Transverse colon (tissue), 4 donors: ENCODE measurements around the gene HPD. TPM values are rescaled to one million over a fixed set of nuclear protein-coding genes. Genes with fewer than 3 reads are reported as not detected.

Experiments
- DNase-seq: peaks from one replicate; pipeline ENCODE4 v3.0.0-alpha.2; 2019
- H3K27ac ChIP-seq, 4 donors: fragments of 200-600 bp; sonication (generic); 2 replicates each; pipeline ENCODE4 v1.5.1; 2016 to 2018; ENCODE audit warnings: inconsistent platforms in 4 of 4
- H3K27me3 ChIP-seq: fragments of 200-600 bp; sonication (generic); 2 replicates; pipeline ENCODE4 v1.5.1; 2017; ENCODE audit warnings: inconsistent platforms
- H3K36me3 ChIP-seq, 4 donors: fragments of 200-600 bp; sonication (generic); 2 replicates each; pipeline ENCODE4 v1.5.1; 2017 to 2019; ENCODE audit warnings: inconsistent platforms in 4 of 4
- H3K4me1 ChIP-seq, 4 donors: fragments of 200-600 bp; sonication (generic); 2 replicates each; pipeline ENCODE4 v1.5.1; 2017 to 2020; ENCODE audit warnings: inconsistent platforms in 4 of 4
- H3K4me3 ChIP-seq, 4 donors: fragments of 200-600 bp; sonication (generic); 1 replicate in 1 of 4; 2 replicates in 3 of 4; pipeline versions ENCODE4 v1.5.1 to v1.6.1; 2017 to 2019; ENCODE audit warnings: inconsistent platforms in 4 of 4
- H3K9me3 ChIP-seq, 2 donors: fragments of 200-600 bp; sonication (generic); 2 replicates each; pipeline ENCODE4 v1.5.1; 2017 to 2019; ENCODE audit warnings: inconsistent platforms in 2 of 2
- CTCF ChIP-seq, 5 experiments: fragments of 200-600 bp in 3 of 5; fragments of 450-650 bp in 2 of 5; sonication (generic) in 3 of 5; IDR thresholded peaks; 1 replicate in 2 of 5; 2 replicates in 3 of 5; pipeline ENCODE4 v1.5.1; 2016 to 2017; ENCODE audit warnings: antibody characterized with exemption in 5 of 5, inconsistent platforms in 3 of 5, mild to moderate bottlenecking in 2 of 5, moderate library complexity in 1 of 5
- EP300 ChIP-seq: sonication (generic); formaldehyde crosslinking; IDR thresholded peaks from one replicate; pipeline ENCODE4 v1.6.1; 2017; ENCODE audit warnings: antibody characterized with exemption, low read depth
- POLR2A ChIP-seq: fragments of 450-650 bp; IDR thresholded peaks from one replicate; pipeline ENCODE4 v1.6.1; 2016; ENCODE audit warnings: antibody characterized with exemption, mild to moderate bottlenecking, moderate library complexity
- POLR2AphosphoS5 ChIP-seq, 3 donors: sonication (generic); formaldehyde crosslinking; IDR thresholded peaks; one replicate each; pipeline ENCODE4 v1.6.1; 2016; ENCODE audit warnings: antibody characterized with exemption in 3 of 3
- WGBS, 2 donors: methylation state at CpG; one replicate each; pipeline ENCODE4 v1.1.5; 2018; ENCODE audit warnings: low coverage in 1 of 2; 5-methylcytosine and 5-hydroxymethylcytosine counted together
- in situ Hi-C, 4 donors: fragments of 200-750 bp; cut with MboI; loops; one replicate each; pipeline versions ENCODE4 v1.15.0 to v1.15.1; 2017; ENCODE audit warnings: low sequenced_read_pairs in 3 of 4, low pct_ligation_motif_present in 1 of 4, low pct_unique_long_range_greater_than_20kb in 1 of 4
- intact Hi-C: fragments of 100-400 bp; cut with DNase I; formaldehyde crosslinking; loops from one replicate; pipeline ENCODE4 v1.15.1; 2023; ENCODE audit warnings: low total_unique reads
- total RNA-seq, 4 donors: library from RNA; depleted of rRNA; stranded (reverse); fragments of >200 nt; gene quantifications; one replicate each; pipeline ENCODE4 v1.1.0, GENCODE V29; 2016

HPD gene
- under 1 TPM in 1 of 4 donors, not detected in 3; 0.41 TPM for total RNA-seq

- TF ChIP-seq POLR2A (no peak), CTCF (IDR thresholded peaks at IDR 0.05) (no peak), POLR2AphosphoS5 (IDR thresholded peaks at IDR 0.05) (peak in 2 of 3 donors; percentile 29 to 58)
- no peaks in the 10 kb centered on the region for H3K36me3 ChIP-seq
- peak; percentile 34 for DNase-seq
- WGBS, 2 donors: 74 to 79% methylated on average over 8 to 16 of the region's 16 CpGs
- peaks cover 9 to 20% (median 15%) of the 10 kb centered on the region in 4 donors for H3K4me1 ChIP-seq
- H3K4me3 ChIP-seq: no peak within 1 kb of the TSS
- peak within 1 kb of the TSS; percentile 72 to 91 (median 86) for H3K27ac ChIP-seq
- H3K27me3 ChIP-seq: no peaks in the 10 kb centered on the region
- intact Hi-C loops (no loop called here), in situ Hi-C loops (no loop called here)
- H3K9me3 ChIP-seq: no peaks in the 10 kb centered on the region
Measured at GRCh38 chr12:121858662-121859572, at the start of gene HPD. HPD (minus strand) TSS chr12:121858859; CDS start chr12:121858823, 36 bp downstream.

GRCh38 chr12:121905746-121906145, 47.1 kb upstream of the HPD start:
- H3K27ac ChIP-seq: no peak overlapping the region
- no peak for DNase-seq
- H3K9me3 ChIP-seq: no peaks in the 10 kb centered on the region
- in situ Hi-C loops: loop anchor here in 1 of 4 donors (25.0 kb wide), 1 partner anchor 282 kb away; the partner anchor contains the start of gene LRRC43
- intact Hi-C loops: no loop called here
- no peaks in the 10 kb centered on the region for H3K4me1 ChIP-seq
- no peaks in the 10 kb centered on the region for H3K27me3 ChIP-seq
- WGBS, 2 donors: 82 to 83% methylated on average over 1 to 4 of the region's 4 CpGs
- no peak overlapping the region for H3K4me3 ChIP-seq
- TF ChIP-seq POLR2A (no peak), CTCF (IDR thresholded peaks at IDR 0.05) (no peak), EP300 (no peak), POLR2AphosphoS5 (IDR thresholded peaks at IDR 0.05) (no peak)
- H3K36me3 ChIP-seq: peaks cover 0 to 57% (median 22%) of the 10 kb centered on the region in 4 donors

GRCh38 chr12:121903202-121903601, 44.5 kb upstream of the HPD start:
- intact Hi-C loops (no loop called here), in situ Hi-C loops (loop anchor here in 1 of 4 donors (25.0 kb wide), 1 partner anchor 284 kb away; the partner anchor contains the start of gene LRRC43)
- peaks cover 0 to 61% (median 24%) of the 10 kb centered on the region in 4 donors for H3K36me3 ChIP-seq
- no peaks in the 10 kb centered on the region for H3K27me3 ChIP-seq
- H3K27ac ChIP-seq: no peak overlapping the region
- TF ChIP-seq POLR2AphosphoS5 (IDR thresholded peaks at IDR 0.05) (no peak), POLR2A (no peak), CTCF (IDR thresholded peaks at IDR 0.05) (no peak), EP300 (no peak)
- WGBS, 2 donors: 95% methylated on average over 2 of the region's 2 CpGs; no CpG with 5 or more reads in 1 of the 2 donors
- no peak for DNase-seq
- no peaks in the 10 kb centered on the region for H3K9me3 ChIP-seq
- H3K4me3 ChIP-seq: no peak overlapping the region
- H3K4me1 ChIP-seq: no peaks in the 10 kb centered on the region

- DNase-seq: no peak
- no peak for TF ChIP-seq EP300
- TF ChIP-seq POLR2AphosphoS5 (IDR thresholded peaks at IDR 0.05): no peak
- no peak for TF ChIP-seq CTCF (IDR thresholded peaks at IDR 0.05)
- no peak for TF ChIP-seq POLR2A
- Histone ChIP-seq H3K9me3 (no peaks in the 10 kb centered on the region), H3K4me1 (peaks cover 0 to under 1% (median 0%) of the 10 kb centered on the region in 4 donors), H3K27me3 (no peaks in the 10 kb centered on the region), H3K36me3 (peaks cover 0 to 66% (median 24%) of the 10 kb centered on the region in 4 donors), H3K4me3 (no peak overlapping the region), H3K27ac (no peak overlapping the region)
- in situ Hi-C loops (no loop called here), intact Hi-C loops (no loop called here)
- 93% methylated on average over 14 of the region's 14 CpGs; no CpG with 5 or more reads in 1 of the 2 donors for WGBS, 2 donors
Measured at GRCh38 chr12:121899590-121899989, 40.9 kb upstream of the HPD start.
